ENCODE results near the gene CSTF1.

CSTF1 gene

DNA sequence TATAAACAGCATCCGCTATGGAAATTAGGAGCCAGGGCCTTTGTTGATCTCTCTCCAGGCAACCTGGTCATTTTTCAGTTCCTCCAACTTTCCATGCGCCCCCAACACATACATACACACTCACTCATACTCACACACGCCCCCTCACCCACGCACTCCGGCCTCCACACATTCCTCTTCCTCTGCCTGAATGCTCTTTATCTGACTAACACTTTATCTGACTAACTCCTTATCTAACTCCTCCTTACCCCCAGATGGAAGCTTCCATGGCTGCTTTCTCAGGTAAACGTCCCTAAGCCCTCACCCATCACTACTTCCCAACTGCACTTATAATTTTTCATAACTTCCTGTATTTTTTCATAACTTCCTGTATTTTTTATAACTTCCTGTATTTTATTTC lies 37.1 kb downstream of the CSTF1 start:
- DNase-seq (no peak), ATAC-seq (replicated peaks) (peak; percentile 23)
- Mint-ChIP-seq H3K27me3 (no peaks in the 10 kb centered on the region), H3K36me3 (ENCODE audit: insufficient read depth) (no peaks in the 10 kb centered on the region), H3K9me3 (peaks cover 0 to 1% of the 10 kb centered on the region in 2 donors), H3K4me3 (peak overlapping the region; percentile 51 to 85), H3K4me1 (ENCODE audit: low read depth in 2 of 2) (peaks cover 33 to 36% of the 10 kb centered on the region in 2 donors), H3K27ac (peak overlapping the region; percentile 65 to 86)

DNA sequence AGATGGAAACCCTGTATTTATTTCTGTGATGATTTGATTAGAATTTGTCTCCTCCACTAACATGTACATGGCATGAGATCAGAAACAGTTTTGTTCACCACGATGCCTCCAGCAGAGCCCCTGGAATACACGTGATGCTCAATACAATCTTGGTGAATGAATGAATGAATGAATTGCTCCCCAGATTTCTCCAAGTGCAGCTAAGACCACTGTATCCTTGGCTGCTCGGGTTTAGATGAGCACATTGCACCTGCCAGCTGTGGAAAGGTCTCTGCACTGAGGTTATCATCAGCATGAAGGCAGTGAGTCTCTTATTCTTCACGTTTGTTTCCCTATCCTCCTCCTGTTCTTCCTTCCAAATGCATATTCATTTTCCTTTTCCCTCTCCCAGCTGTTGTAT lies 37.5 kb downstream of the CSTF1 start:
- Mint-ChIP-seq H3K4me3 (peak overlapping the region; percentile 51 to 85), H3K4me1 (ENCODE audit: low read depth in 2 of 2) (peaks cover 34 to 36% of the 10 kb centered on the region in 2 donors), H3K27ac (peak overlapping the region; percentile 65 to 86), H3K36me3 (ENCODE audit: insufficient read depth) (no peaks in the 10 kb centered on the region), H3K9me3 (peaks cover 0 to 1% of the 10 kb centered on the region in 2 donors), H3K27me3 (no peaks in the 10 kb centered on the region)
- ATAC-seq (replicated peaks): peak; percentile 9
- DNase-seq: no peak

DNA sequence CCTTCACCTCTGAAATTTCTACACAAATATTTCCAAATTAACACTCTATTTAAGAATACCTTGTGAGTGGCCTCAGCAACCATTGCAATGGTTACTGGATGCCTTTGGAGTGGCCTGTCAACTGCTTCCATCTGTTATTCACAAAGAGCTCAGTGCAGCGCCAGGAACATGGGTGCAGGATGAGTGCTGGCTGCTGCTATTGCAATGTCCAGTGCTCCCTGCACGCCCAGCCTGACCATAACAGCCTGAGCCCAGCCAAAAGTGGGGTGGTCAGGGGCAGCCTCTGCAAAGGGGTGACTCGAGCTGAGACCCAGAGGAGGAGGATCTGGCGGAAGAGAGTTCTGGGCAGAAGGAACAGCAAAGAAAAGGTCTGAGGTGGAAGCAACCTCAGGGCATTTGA lies 38.0 kb downstream of the CSTF1 start:
- Mint-ChIP-seq H3K27ac (peak overlapping the region in 1 of 2 donors; percentile 86), H3K4me1 (ENCODE audit: low read depth in 2 of 2) (peaks cover 36% of the 10 kb centered on the region in 2 donors), H3K27me3 (no peaks in the 10 kb centered on the region), H3K9me3 (peaks cover 0 to 1% of the 10 kb centered on the region in 2 donors), H3K4me3 (peak overlapping the region; percentile 51 to 85), H3K36me3 (ENCODE audit: insufficient read depth) (peaks cover 2% of the 10 kb centered on the region)
- no peak for DNase-seq
- ATAC-seq (replicated peaks): no peak

DNA sequence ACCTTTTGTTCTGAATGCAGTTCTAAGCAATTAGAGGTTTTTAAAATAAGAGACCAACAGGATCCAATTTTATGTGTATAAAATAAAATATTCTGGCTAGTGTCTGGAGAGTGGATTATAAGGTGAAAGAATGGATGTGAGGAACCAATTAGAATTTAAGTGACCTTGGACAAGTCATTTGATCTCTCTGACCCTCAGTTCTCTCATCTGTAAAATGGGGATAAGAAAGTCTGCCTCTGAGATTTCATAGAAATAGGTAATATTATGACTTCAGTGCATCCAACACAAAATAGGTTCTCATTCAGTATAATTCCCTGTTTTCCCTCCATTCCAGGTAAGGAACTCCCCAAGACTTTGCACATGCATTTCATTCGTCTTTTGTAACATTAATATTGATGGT lies 38.5 kb downstream of the CSTF1 start:
- H3K4me3 Mint-ChIP-seq: no peak overlapping the region
- DNase-seq (no peak), ATAC-seq (replicated peaks) (no peak)
- no peak overlapping the region for H3K27ac Mint-ChIP-seq
- H3K36me3 Mint-ChIP-seq (ENCODE audit: insufficient read depth): peaks cover 2% of the 10 kb centered on the region
- peaks cover 36% of the 10 kb centered on the region in 2 donors for H3K4me1 Mint-ChIP-seq (ENCODE audit: low read depth in 2 of 2)
- no peaks in the 10 kb centered on the region for H3K27me3 Mint-ChIP-seq
- H3K9me3 Mint-ChIP-seq: peaks cover 0 to 1% of the 10 kb centered on the region in 2 donors

DNA sequence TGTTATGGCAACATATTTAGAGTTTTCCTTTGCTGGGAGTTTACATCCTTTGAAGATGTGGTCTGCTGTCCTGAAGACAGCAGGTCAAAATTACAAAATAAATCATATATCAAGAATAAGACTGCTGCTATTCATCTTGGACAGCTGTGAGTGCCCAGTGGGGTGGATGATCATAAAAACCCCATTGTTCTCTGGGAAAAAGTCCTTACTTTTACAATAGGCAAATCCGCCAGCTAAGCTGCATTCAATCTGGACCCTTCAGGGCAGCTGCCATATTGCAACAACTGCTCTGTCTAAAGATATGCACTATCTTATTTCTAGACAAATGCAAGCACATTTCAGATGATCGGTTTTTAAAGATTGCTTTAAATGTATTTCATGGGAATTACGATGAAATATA lies 39.0 kb downstream of the CSTF1 start:
- no peak overlapping the region for H3K27ac Mint-ChIP-seq
- ATAC-seq (replicated peaks) (no peak), DNase-seq (no peak)
- peaks cover 36% of the 10 kb centered on the region in 2 donors for H3K4me1 Mint-ChIP-seq (ENCODE audit: low read depth in 2 of 2)
- peaks cover 0 to 1% of the 10 kb centered on the region in 2 donors for H3K9me3 Mint-ChIP-seq
- H3K27me3 Mint-ChIP-seq: no peaks in the 10 kb centered on the region
- no peak overlapping the region for H3K4me3 Mint-ChIP-seq
- peaks cover 2% of the 10 kb centered on the region for H3K36me3 Mint-ChIP-seq (ENCODE audit: insufficient read depth)

DNA sequence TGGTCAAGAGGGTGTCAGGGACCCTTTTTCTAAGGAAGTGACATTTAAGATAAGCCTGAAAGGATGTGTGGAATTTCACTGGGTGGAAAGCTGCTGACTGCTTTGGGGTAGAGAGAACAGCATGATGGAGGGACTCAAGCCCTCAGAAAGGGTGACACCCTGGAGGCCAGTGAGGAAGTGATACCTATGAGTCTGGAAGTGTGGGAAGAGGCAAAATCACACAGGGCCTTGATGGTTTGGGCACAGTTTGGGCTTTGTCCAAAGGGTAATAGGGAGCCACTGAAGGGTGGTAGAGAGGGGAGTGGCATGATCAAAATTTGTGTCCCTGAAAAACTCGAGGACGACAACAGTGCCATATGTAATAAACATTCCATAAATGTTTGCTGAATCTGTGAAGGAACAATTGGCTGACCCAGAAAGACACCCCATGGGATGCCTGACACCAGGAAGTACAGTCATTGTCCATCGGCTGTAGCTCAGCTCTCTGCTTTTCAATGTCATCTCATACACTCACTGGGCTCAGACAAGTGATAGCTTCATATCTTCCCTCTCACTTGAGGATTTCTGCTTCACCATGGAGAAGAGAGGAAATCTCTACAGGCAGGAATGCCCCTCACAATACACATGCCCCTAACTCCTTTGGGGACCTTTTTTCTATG lies 40.9 kb downstream of the CSTF1 start:
- H3K27me3 Mint-ChIP-seq: no peaks in the 10 kb centered on the region
- no peak for DNase-seq
- H3K36me3 Mint-ChIP-seq (ENCODE audit: insufficient read depth): peaks cover 13% of the 10 kb centered on the region
- ATAC-seq (replicated peaks): peak; percentile 14
- H3K4me3 Mint-ChIP-seq: peak overlapping the region; percentile 5 to 49
- H3K27ac Mint-ChIP-seq: peak overlapping the region; percentile 72 to 82
- H3K4me1 Mint-ChIP-seq (ENCODE audit: low read depth in 2 of 2): peaks cover 38 to 39% of the 10 kb centered on the region in 2 donors
- peaks cover 0 to 1% of the 10 kb centered on the region in 2 donors for H3K9me3 Mint-ChIP-seq

DNA sequence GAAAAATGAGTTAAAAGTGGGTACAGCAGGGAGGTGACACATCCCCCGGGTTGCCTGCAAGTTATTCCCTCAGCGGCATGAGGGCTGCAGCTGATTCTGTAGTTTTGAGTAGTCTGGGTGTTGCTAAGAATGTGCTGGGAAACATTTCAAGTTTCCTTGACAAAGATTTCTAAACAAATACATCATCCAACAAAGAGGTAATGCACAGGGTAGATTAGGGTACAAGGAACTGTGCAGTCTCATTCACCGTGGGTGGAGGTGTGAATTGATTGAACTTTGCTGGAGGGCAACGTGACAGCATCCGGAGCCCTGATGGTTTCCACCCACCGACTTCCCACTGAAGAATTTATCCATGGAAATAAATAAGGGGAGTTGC lies 41.4 kb downstream of the CSTF1 start:
- Mint-ChIP-seq H3K9me3 (peaks cover 0 to 1% of the 10 kb centered on the region in 2 donors), H3K27me3 (no peaks in the 10 kb centered on the region), H3K27ac (peak overlapping the region; percentile 72 to 82), H3K4me1 (ENCODE audit: low read depth in 2 of 2) (peaks cover 36 to 44% of the 10 kb centered on the region in 2 donors), H3K4me3 (peak overlapping the region; percentile 5 to 49), H3K36me3 (ENCODE audit: insufficient read depth) (peaks cover 13% of the 10 kb centered on the region)
- DNase-seq: no peak
- peak; percentile 79 for ATAC-seq (replicated peaks)

DNA sequence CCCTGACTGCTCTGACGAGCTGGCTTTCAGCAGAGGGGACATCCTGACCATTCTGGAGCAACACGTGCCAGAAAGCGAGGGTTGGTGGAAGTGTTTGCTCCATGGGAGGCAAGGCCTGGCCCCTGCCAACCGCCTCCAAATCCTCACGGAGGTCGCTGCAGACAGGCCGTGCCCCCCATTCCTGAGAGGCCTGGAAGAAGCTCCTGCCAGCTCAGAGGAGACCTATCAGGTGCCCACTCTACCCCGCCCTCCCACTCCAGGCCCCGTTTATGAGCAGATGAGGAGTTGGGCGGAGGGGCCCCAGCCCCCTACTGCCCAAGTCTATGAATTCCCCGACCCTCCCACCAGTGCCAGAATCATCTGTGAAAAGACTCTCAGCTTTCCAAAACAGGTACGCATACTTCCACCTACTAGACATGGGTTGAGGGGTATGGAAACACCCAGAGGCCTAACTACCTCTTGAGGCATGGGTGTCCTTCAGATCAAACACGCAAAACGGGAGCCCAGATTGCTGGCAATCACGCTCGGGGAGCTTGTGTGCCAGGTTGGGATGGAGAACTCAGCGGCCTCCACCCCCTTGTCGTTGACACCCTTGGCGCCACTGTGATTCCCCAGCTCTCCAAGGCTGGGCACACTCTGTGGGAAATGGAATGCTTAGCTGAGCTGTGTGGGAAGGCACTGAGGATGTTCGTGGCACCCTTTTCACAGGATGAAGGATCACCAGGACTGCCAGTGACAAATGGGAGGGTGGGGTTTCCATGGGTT lies 44.9 kb downstream of the CSTF1 start:
- no peak for ATAC-seq (replicated peaks)
- no peaks in the 10 kb centered on the region for H3K9me3 Mint-ChIP-seq
- no peak for DNase-seq
- H3K27me3 Mint-ChIP-seq: no peaks in the 10 kb centered on the region
- H3K36me3 Mint-ChIP-seq (ENCODE audit: insufficient read depth): peaks cover 13% of the 10 kb centered on the region
- H3K4me1 Mint-ChIP-seq (ENCODE audit: low read depth in 2 of 2): peaks cover 43 to 51% of the 10 kb centered on the region in 2 donors
- H3K27ac Mint-ChIP-seq: peak overlapping the region; percentile 81 to 85
- peak overlapping the region; percentile 14 to 31 for H3K4me3 Mint-ChIP-seq

DNA sequence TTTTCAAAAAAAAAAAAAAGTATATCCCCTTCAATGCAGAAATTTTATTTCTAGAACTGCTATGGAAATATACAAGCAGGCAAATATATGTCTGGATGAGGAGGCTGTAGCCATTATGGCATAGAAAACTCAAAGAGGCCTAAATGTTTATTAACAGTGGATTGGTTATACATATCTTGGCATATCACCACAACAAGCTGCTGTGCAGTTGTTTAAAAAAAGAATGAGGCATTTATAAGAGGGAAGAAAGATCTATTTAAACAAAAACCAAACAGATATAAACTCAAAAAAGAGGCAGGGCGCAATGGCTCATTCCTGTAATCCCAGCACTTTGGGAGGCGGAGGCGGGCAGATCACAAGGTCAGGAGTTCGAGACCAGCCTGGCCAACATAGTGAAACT lies 45.8 kb downstream of the CSTF1 start:
- H3K4me3 Mint-ChIP-seq: peak overlapping the region in 1 of 2 donors; percentile 31
- H3K27ac Mint-ChIP-seq: peak overlapping the region; percentile 81 to 85
- peaks cover 45 to 51% of the 10 kb centered on the region in 2 donors for H3K4me1 Mint-ChIP-seq (ENCODE audit: low read depth in 2 of 2)

DNA sequence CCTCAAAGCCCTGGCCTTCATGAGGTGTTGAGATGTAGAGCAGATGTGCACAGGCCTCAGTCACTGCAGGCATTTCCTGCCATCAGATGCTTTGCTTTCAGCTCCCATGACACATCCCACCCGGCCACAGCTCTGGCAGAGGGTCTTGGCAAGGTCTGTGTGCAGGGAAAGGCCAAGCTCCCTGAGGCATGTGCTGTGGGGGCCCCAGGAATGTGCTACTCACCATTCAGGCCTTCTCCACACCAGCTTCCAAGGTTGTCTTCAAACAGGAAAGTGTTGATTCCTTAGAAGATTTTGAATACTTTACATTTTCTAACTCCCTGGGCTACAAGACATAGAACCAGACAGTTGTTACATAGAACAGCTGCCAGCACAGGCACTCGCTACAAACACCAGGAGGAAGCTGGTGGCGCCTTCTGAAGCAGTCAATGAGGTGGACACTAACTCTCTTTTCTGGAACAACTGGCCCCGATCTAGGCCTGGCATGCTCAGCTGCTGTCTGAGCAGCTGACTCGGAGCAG lies 47.4 kb downstream of the CSTF1 start:
- Mint-ChIP-seq H3K4me1 (ENCODE audit: low read depth in 2 of 2) (peaks cover 40 to 41% of the 10 kb centered on the region in 2 donors), H3K4me3 (peak overlapping the region; percentile 54 to 64), H3K9me3 (no peaks in the 10 kb centered on the region), H3K27me3 (no peaks in the 10 kb centered on the region), H3K36me3 (ENCODE audit: insufficient read depth) (peaks cover 19% of the 10 kb centered on the region), H3K27ac (peak overlapping the region; percentile 81 to 85)
- no peak for DNase-seq
- peak; percentile 23 for ATAC-seq (replicated peaks)

More for the DNA sequence above, 45.8 kb downstream of the CSTF1 start:
- ATAC-seq (replicated peaks): no peak
- Mint-ChIP-seq H3K27me3 (no peaks in the 10 kb centered on the region), H3K9me3 (no peaks in the 10 kb centered on the region), H3K36me3 (ENCODE audit: insufficient read depth) (peaks cover 19% of the 10 kb centered on the region)
- DNase-seq: no peak

DNA sequence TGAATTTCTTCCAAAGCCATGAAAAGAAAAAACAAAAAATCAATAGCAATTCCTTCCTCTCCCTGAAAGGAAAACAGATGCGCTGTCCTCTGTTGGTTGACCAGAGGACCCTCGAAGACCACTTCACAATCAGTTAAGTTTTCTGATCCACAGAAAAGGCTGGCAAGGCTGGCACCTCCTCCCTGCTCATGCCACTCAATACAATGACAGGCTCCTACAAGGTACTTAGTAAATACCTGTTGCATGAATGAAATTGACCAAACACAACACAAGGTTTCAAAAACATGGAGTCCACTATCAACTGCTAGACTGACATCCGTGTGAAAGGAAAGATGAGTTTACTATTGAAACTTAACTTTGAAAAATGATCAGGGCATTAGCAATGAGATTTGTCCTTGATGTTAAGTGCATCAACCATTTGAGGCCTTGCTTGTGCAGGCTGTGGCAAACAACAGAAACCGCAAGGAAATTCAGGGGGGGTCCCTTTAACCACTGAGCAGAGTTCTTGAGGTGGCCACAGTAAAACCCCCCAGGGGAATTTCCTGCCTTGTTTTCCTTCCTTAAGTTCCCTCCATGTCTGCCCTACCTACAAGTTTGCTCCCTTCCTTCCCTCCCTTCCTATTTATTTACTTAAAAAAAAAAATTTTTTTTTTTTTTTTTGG lies 48.0 kb downstream of the CSTF1 start:
- H3K4me3 Mint-ChIP-seq: peak overlapping the region; percentile 54 to 64
- DNase-seq (peak; percentile 41 to 47 (median 45)), ATAC-seq (replicated peaks) (peak; percentile 80)
- H3K9me3 Mint-ChIP-seq: no peaks in the 10 kb centered on the region
- no peaks in the 10 kb centered on the region for H3K27me3 Mint-ChIP-seq
- H3K4me1 Mint-ChIP-seq (ENCODE audit: low read depth in 2 of 2): peaks cover 40 to 42% of the 10 kb centered on the region in 2 donors
- H3K36me3 Mint-ChIP-seq (ENCODE audit: insufficient read depth): peaks cover 19% of the 10 kb centered on the region
- peak overlapping the region; percentile 81 to 85 for H3K27ac Mint-ChIP-seq

DNA sequence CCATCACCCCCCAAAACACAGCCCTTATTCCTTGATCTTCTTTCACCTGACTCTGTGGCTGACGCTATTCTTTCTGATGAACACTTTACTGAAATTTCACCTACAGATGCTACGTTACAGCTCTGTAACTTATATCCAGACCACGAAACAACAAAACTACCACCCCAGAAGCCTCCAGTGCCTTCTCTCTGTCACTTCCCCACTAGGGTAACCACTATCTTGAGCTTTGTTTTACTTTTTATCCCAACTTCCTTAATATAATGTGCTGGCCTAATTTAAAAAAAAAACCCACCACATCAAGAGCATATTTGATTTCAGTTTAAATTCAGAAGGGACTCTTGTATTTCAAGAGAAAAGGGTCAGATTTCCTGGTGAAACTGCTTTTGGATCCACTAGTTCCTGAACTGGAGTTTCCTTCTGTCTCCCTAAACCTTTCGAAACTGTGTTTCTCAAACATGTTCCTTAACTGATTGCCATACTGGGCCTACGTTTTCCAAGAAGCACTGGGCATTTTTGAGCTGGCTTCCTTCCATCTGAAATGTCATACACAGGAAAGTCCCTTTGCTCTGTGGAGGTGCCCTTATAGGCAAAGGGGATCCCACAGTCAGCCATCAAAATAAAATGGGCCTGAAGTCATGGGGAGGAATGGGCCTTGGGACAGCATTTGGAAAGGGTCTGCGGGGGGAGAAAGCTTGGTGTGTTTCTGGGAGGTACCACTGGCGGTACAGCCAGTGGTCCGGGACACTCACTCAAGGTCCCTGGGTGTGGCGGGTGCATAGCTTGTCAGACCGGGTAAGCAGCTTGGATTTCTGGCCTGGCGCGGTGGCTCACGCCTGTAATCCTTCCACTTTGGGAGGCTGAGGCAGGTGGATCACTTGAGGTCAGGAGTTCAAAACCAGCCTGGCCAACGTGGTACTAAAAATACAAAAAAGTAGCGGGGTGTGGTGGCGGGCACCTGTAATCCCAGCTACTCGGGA lies 50.2 kb downstream of the CSTF1 start:
- ATAC-seq (replicated peaks) (no peak), DNase-seq (no peak)
- Mint-ChIP-seq H3K27ac (peak overlapping the region; percentile 74 to 90), H3K36me3 (ENCODE audit: insufficient read depth) (peaks cover 11% of the 10 kb centered on the region), H3K9me3 (no peaks in the 10 kb centered on the region), H3K4me1 (ENCODE audit: low read depth in 2 of 2) (peaks cover 37 to 42% of the 10 kb centered on the region in 2 donors), H3K27me3 (no peaks in the 10 kb centered on the region), H3K4me3 (peak overlapping the region in 1 of 2 donors; percentile 5)

Measured in effector memory CD8-positive, alpha-beta T cell (primary cell).